Omental fat pad (tissue), 4 donors: ENCODE measurements around the gene XPA. TPM values are rescaled to one million over a fixed set of nuclear protein-coding genes. Genes with fewer than 3 reads are reported as not detected.
"Not testable (repeated sequence)": the region's sequence is repeated elsewhere in the genome, so short reads cannot be mapped to it uniquely, and the experiment has no call there.

Experiments
- ATAC-seq: fragments of 150-250 bp; one replicate; pipeline ENCODE4 v1.9.1; 2016; ENCODE audit warnings: mild to moderate bottlenecking, moderate library complexity; ENCODE audit not compliant: low FRiP score
- DNase-seq: peaks from one replicate; pipeline ENCODE4 v3.0.0-alpha.2; 2019; ENCODE audit warnings: low spot score
- CTCF ChIP-seq, 3 donors: fragments of 450-650 bp; IDR thresholded peaks; one replicate each; pipeline ENCODE4 v1.5.1; 2016 to 2017; ENCODE audit warnings: antibody characterized with exemption in 3 of 3, mild to moderate bottlenecking in 3 of 3, moderate library complexity in 2 of 3
- total RNA-seq, 4 donors: library from RNA; depleted of rRNA; stranded (reverse); fragments of >200 nt; gene quantifications; one replicate each; pipeline ENCODE4 v1.1.0, GENCODE V29; 2016

XPA gene
- total RNA-seq, 4 donors from 2014 or later: 8.3 to 15.1 (median 12.9) TPM

- ATAC-seq: peak; percentile 90
- TF ChIP-seq CTCF (IDR thresholded peaks at IDR 0.05): no peak
- no peak for DNase-seq
Observed at GRCh38 chr9:97703437-97704344, 6.6 kb upstream of the XPA start.

GRCh38 chr9:97699824-97700223 lies 2.7 kb upstream of the XPA start:
- not testable (repeated sequence) for DNase-seq, ATAC-seq

GRCh38 chr9:97699281-97699680 lies 2.1 kb upstream of the XPA start:
- not testable (repeated sequence) for ATAC-seq

GRCh38 chr9:97698865-97699264 lies 1.7 kb upstream of the XPA start:
- ATAC-seq: no peak
- TF ChIP-seq CTCF (IDR thresholded peaks at IDR 0.05): no peak
- DNase-seq: no peak

More at GRCh38 chr9:97699281-97699680, 2.1 kb upstream of the XPA start:
- DNase-seq: not testable (repeated sequence)

GRCh38 chr9:97697837-97698236 lies 697 bp upstream of the XPA start:
- no peak for TF ChIP-seq CTCF (IDR thresholded peaks at IDR 0.05)
- no peak for ATAC-seq
- no peak for DNase-seq

- TF ChIP-seq CTCF (IDR thresholded peaks at IDR 0.05): no peak
- ATAC-seq (peak; percentile 2), DNase-seq (no peak)
Observed at GRCh38 chr9:97695995-97696802, 941 bp downstream of the XPA start.

- TF ChIP-seq CTCF (IDR thresholded peaks at IDR 0.05): no peak
- DNase-seq (no peak), ATAC-seq (no peak)
Observed at GRCh38 chr9:97695390-97695789, 1.8 kb downstream of the XPA start.
